ENCODE data around the gene PCBP3.
"Not testable (repeated sequence)": the region's sequence is repeated elsewhere in the genome, so short reads cannot be mapped to it uniquely, and the experiment has no call there.

PCBP3 gene

GRCh38 chr21:45939521-45940045 lies 296.1 kb downstream of the PCBP3 start:
- no peak for DNase-seq

DNA sequence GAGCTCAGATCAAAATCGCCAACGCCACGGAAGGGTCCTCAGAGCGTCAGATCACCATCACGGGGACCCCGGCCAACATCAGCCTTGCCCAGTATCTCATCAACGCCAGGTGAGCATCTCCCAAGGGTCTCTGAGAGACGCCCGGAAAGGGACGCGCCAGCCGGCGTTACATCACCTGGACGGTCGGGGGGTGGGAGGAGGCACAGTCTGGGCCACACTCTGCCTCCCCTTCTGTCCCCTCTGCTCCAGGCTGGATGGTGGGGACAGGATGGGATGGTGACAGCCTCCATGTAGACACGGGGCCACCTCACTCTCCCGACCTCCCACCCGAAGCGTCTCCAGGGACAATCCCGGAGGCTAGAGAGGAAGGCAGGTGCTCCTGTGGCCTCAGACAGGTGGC lies 296.6 kb downstream of the PCBP3 start:
- no peak for DNase-seq

GRCh38 chr21:45940621-45941337 lies 297.3 kb downstream of the PCBP3 start:
- no peak for DNase-seq

- DNase-seq: no peak
These were observed 297.8 kb downstream of the PCBP3 start for GRCh38 chr21:45941338-45941710.

GRCh38 chr21:45941717-45942546 lies 298.4 kb downstream of the PCBP3 start:
- DNase-seq: no peak

GRCh38 chr21:45942755-45943629 lies 299.5 kb downstream of the PCBP3 start:
- no peak for DNase-seq

DNA sequence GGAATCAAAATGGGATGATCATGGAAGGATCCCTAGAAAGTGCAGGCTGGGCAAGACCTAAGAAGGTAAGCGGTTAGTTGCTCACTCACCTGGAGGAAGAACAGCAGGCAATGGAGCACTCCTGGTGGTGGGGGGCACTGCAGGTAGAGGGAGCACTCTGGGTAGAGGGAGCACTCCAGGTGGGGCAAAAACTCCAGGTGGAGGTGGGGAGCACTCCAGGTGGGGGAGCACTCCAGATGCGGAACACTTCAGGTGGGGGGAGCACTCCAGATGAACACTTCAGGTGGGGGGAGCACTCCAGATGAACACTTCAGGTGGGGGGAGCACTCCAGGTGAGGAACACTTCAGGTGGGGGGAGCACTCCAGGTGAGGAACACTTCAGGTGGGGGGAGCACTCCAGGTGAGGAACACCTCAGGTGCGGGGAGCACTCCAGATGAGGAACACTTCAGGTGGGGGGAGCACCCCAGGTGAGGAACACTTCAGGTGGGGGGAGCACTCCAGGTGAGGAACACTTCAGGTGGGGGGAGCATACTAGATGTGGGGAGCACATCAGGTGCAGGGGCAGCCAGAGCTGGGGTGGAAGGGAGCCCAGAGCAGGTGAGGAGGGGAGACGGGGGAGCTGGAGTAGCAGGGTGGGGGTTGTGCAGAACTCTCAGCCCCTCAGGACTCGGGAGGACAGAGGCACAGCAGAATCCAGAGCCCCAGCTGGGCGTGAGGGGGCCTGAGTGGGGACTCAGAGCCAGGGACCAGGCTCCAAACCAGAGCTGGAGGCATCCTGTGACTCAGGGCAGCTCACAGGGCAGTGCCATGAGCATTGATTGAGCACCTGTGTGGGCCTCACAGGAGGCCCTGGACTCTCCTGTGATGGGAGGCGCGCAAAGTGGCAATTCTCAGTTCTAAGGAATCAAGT lies 300.4 kb downstream of the PCBP3 start:
- no peak for DNase-seq

GRCh38 chr21:45944601-45945000 lies 301.1 kb downstream of the PCBP3 start:
- no peak for DNase-seq

DNA sequence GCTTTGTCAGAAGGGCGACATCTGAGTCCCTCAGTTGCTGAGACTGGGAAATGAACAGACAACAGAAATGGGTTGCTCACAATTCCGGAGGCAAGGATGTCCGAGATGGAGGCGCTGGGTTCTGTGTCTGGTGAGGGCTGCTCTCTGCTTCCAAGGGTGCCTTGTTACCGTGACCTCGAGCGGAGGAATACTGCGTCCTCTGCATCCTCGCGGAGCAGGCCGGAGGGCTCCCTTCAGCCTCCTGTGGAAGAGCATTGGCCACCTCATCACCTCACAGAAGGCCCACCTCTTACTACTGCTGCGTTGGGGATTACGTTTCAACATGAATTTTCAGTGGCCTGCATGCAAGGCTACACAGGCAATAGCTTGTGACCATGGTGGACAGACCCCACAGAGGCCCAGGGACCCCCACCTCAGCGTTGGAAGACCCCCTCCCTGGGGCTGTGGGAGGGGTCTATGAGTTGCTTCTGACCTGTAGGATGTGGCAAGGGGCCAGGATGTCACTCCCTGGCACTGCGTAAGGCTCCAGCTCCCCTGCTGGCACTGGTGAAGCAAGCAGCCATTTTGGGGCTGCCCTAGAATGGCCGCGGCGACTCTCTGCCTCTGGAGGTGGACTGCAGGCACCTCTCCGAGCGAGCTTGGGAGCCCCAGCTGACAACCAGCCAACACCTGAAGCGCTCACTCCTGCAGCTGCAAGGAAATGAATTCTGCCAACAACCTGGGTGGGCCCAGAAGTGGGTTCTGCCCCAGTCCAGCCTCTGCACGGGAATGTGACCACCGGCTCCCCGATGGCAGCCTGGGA lies 301.7 kb downstream of the PCBP3 start:
- no peak for DNase-seq

GRCh38 chr21:45945868-45946210 lies 302.3 kb downstream of the PCBP3 start:
- DNase-seq: no peak

- DNase-seq: no peak
These were observed 303.8 kb downstream of the PCBP3 start for GRCh38 chr21:45947296-45947695.

DNA sequence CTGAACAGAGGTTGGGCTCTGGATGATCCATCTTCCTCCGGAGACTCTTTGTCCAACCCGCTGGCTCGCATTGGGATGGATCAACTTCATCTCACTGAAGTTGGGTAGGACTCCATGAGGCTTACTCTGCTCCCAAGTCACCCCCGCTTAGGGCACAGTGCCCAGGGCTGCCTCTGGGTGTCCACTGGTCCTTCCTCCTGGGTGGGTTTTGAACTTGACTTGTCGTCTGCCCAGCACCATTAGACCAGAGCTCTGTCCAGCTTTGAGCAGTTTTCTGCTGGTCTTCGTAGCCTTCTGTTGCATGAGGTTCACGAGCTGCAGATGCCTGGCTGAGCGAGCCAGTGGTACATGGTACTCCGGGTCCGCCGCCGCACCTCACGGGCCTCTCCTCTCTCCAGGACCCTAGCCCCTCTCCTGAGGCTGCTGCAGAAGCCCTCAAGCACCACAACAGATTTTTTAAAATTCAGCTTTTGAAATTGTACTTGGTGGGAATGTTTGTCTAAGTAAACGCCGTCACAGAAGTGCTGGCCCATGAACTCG lies 304.3 kb downstream of the PCBP3 start:
- no peak for DNase-seq

- DNase-seq: no peak
These were observed 305.1 kb downstream of the PCBP3 start for GRCh38 chr21:45948576-45949141.

DNA sequence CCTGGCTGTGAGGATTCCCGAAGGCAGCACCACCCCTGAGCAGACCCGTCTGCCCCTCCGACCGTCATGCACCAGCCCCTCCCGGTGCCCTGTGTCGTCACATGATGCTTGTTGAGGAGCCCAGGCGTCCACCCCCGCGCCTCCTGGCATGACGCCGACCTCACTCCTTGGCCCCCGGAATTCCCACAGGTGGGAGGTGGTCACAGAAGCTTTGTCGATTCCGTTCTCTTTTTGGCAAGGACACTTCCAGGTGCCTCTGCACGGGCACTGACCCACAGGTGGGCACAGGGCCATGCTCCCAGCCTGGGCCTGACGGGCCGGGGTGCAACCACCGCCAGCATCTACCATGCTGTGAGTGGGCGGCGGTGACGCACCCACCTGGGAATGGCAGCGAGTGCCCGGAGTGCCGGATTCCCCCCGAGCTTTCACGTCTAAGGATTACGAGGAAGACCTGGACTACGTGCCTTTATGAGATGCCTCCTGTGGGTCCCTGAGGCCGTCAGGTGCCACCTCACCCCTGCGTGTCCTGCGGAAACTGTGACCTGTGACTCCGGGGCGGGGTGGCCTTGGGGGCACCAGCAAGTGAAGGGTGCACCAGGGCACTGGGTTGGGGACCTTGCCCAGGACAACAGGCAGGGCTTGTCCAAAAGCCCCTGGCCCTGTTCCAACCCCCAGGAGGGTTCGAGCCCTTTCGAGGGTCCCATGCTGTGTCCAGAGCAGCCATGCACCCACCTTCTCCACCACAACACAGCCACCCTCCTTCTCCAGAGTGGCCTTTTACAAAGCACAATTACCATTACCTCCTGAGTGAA lies 306.6 kb downstream of the PCBP3 start:
- DNase-seq: no peak

DNA sequence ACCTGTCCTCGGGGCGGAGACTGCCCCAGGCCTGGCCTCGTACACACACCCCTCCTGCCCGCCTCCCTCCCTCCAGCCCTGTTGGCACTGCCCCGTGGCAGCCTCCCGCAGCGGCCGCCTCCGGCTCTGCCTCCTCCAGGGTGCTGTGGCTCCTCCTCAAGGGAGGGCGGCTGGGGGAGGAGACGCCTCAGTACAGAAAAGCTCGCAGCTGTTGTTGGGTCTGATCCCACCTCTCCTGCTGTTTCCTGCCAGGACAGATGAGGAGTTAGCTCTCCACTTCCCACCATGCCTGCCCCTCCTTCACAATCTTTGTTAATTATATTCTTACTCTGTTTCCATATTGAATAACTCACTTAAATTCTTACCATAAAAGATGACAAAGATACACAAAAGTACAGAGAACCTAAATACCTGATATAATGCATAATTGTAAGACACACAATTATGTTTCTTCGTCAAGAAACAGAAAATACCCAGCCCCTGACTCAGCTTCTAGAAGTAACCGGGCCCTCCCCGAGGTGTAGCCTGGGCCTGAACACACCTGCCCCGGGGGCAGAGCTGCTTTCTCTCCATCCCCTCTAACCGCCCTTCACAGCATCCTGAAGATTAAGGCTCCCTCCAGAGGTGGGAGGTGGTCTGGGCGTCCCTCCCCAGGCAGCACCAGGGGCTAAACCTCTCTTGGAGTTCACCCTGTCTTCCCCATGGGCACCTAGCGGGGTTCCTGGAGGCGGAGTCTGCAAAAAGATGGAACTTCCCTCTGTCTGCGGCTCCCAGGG lies 307.4 kb downstream of the PCBP3 start:
- DNase-seq: peak; percentile 46

GRCh38 chr21:45951676-45952075 lies 308.2 kb downstream of the PCBP3 start:
- no peak for DNase-seq

DNA sequence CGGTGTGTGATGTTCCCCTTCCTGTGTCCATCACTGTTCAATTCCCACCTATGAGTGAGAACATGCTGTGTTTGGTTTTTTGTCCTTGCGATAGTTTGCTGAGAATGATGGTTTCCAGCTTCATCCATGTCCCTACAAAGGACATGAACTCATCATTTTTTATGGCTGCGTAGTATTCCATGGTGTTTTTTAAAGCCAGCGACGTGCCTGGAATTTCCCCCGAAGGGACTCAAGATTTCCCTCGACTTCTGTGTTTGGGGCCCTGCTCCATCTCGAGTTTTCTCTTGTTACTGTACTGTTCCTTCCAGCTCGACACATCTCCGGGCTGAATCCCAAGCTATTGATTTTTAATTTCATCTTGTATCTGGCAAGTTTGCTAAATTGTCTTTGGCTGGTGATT lies 309.0 kb downstream of the PCBP3 start:
- not testable (repeated sequence) for DNase-seq

GRCh38 chr21:45952974-45953373 lies 309.4 kb downstream of the PCBP3 start:
- no peak for DNase-seq

DNA sequence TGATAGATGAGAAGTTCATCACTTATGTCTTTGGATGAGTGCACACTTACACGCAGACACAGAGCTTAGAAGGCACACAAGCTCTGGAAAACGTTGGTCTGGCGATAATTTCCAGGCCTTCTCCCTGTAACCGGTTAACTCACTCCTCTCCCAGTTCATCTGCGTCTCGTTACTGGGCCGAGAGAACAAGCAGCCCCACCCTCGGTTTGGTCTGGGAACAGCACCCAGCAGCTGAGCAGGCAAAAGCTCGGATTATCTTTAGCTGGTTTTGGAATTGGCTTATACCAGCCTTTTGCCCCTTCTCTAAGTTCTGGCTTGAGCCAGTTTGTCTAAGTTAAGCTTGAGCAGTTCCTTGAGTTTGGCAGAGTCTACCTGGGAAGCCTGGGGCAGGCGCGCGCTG lies 310.7 kb downstream of the PCBP3 start:
- DNase-seq: no peak

Data from retina (tissue), 1 donor.